GM23248 (cell line): ENCODE data around the gene PLCD3. TPM values are rescaled to one million over a fixed set of nuclear protein-coding genes. Genes with fewer than 3 reads are reported as not detected.

ENCODE experiments used
- DNase-seq: peaks from one replicate; pipeline ENCODE4 v3.0.0-alpha.2; 2015
- H2AFZ ChIP-seq: fragments of 200-600 bp; sonication (generic); 2 replicates; pipeline ENCODE4 v1.6.1; 2016; ENCODE audit warnings: antibody characterized with exemption
- H3F3A ChIP-seq: fragments of 200-600 bp; sonication (generic); 2 replicates; pipeline ENCODE4 v1.6.1; 2016; ENCODE audit warnings: mild to moderate bottlenecking, antibody characterized with exemption, mixed run types; ENCODE audit not compliant: insufficient read depth
- H3K27ac ChIP-seq: fragments of 200-600 bp; sonication (generic); 2 replicates; pipeline ENCODE4 v1.5.1; 2016; ENCODE audit warnings: mild to moderate bottlenecking
- H3K27me3 ChIP-seq: fragments of 200-600 bp; sonication (generic); replicated peaks from 2 replicates; pipeline ENCODE4 v1.6.1; 2016; ENCODE audit warnings: mild to moderate bottlenecking; ENCODE audit not compliant: insufficient read depth
- H3K36me3 ChIP-seq: fragments of 200-600 bp; sonication (generic); 2 replicates; pipeline ENCODE4 v1.6.1; 2016; ENCODE audit warnings: low read depth, mild to moderate bottlenecking
- H3K4me1 ChIP-seq: fragments of 200-600 bp; sonication (generic); 2 replicates; pipeline ENCODE4 v1.6.1; 2016; ENCODE audit warnings: mild to moderate bottlenecking; ENCODE audit not compliant: insufficient read depth
- H3K4me2 ChIP-seq: fragments of 200-600 bp; sonication (generic); one replicate; pipeline ENCODE4 v1.6.1; 2016; ENCODE audit warnings: mild to moderate bottlenecking; ENCODE audit not compliant: unreplicated experiment
- H3K4me3 ChIP-seq: fragments of 200-600 bp; sonication (generic); 2 replicates; pipeline ENCODE4 v1.5.1; 2016; ENCODE audit warnings: mild to moderate bottlenecking
- H3K79me2 ChIP-seq: fragments of 200-600 bp; sonication (generic); 2 replicates; pipeline ENCODE4 v1.6.1; 2016; ENCODE audit warnings: mild to moderate bottlenecking; ENCODE audit not compliant: insufficient read depth
- H3K9ac ChIP-seq: fragments of 200-600 bp; sonication (generic); 2 replicates; pipeline ENCODE4 v1.6.1; 2016; ENCODE audit warnings: mild to moderate bottlenecking
- H3K9me2 ChIP-seq: fragments of 200-600 bp; sonication (generic); 2 replicates; pipeline ENCODE4 v1.6.1; 2016; ENCODE audit warnings: mixed run types, mild to moderate bottlenecking, moderate library complexity; ENCODE audit not compliant: insufficient read depth
- H3K9me3 ChIP-seq: fragments of 200-600 bp; sonication (generic); one replicate; pipeline ENCODE4 v1.6.1; 2017; ENCODE audit warnings: low read depth
- H4K20me1 ChIP-seq: fragments of 200-600 bp; sonication (generic); 2 replicates; pipeline ENCODE4 v1.6.0; 2016; ENCODE audit not compliant: insufficient read depth
- EZH2 ChIP-seq: fragments of 200-600 bp; sonication (generic); IDR thresholded peaks from 2 replicates; pipeline ENCODE4 v1.6.1; 2018; ENCODE audit warnings: antibody characterized with exemption, mild to moderate bottlenecking; ENCODE audit not compliant: insufficient read depth, poor library complexity, severe bottlenecking
- EZH2phosphoT487 ChIP-seq: fragments of 200-600 bp; sonication (generic); IDR thresholded peaks from 2 replicates; pipeline ENCODE4 v1.6.1; 2018; ENCODE audit warnings: antibody characterized with exemption, moderate library complexity, mild to moderate bottlenecking, low read depth; ENCODE audit not compliant: insufficient read depth
- WGBS, 2 experiments: methylation state at CpG; one replicate each; pipeline ENCODE4 v1.1.6; 2015 to 2017; ENCODE audit warnings: low lambda C conversion rate in 2 of 2, low coverage in 1 of 2; ENCODE audit errors: missing lambda C conversion rate in 2 of 2; 5-methylcytosine and 5-hydroxymethylcytosine counted together
- in situ Hi-C: fragments of 300-500 bp; cut with MboI; formaldehyde crosslinking; loops from 2 replicates; pipeline ENCODE4 v1.15.0; 2020
- polyA plus RNA-seq: library from polyadenylated mRNA; unstranded; fragments of >200 nt; fragmentation: Nextera tagmentation; extraction: Ambion mirVana; gene quantifications from 2 replicates; pipeline ENCODE4 v1.2.1, GENCODE V29; 2016
- total RNA-seq: library from RNA; depleted of rRNA; stranded (reverse); fragments of >200 nt; shearing (Covaris generic); gene quantifications from 2 replicates; pipeline ENCODE4 v1.2.3, GENCODE V29; 2014; rRNA removed

Gene PLCD3
- total RNA-seq (30.2 and 48.3 TPM in 2 replicates), polyA plus RNA-seq (17.1 and 19.7 TPM in 2 replicates)

GRCh38 chr17:45132320-45132571 lies at the start of gene PLCD3:
Gene PLCD3, minus strand, starts transcription at chr17:45132515. Its CDS starts 105 bp downstream, at chr17:45132410.
- H3K9me2 ChIP-seq: no peaks in the 10 kb centered on the region
- H3K9me3 ChIP-seq: no peaks in the 10 kb centered on the region
- H3K27ac ChIP-seq: peak within 1 kb of the TSS; percentile 75
- H4K20me1 ChIP-seq: no peaks in the 10 kb centered on the region
- H3K79me2 ChIP-seq: peaks cover 26% of the 10 kb centered on the region; the same call in 1 of the 2 replicates
- no peaks in the 10 kb centered on the region for H3K27me3 ChIP-seq
- H3K4me3 ChIP-seq: peak within 1 kb of the TSS; percentile 77
- H3K9ac ChIP-seq: peak within 1 kb of the TSS; percentile 82
- H3K4me1 ChIP-seq: peaks cover 23% of the 10 kb centered on the region
- no peaks in the 10 kb centered on the region for H3F3A ChIP-seq
- no peaks in the 10 kb centered on the region for H3K36me3 ChIP-seq
- in situ Hi-C loops: no loop called here
- WGBS, 2 experiments: 0 to 1% methylated on average over 13 to 36 of the region's 36 CpGs
- TF ChIP-seq EZH2phosphoT487: no peak
- DNase-seq: no peak
- peak within 1 kb of the TSS; percentile 89 for H2AFZ ChIP-seq
- peak within 1 kb of the TSS; percentile 80 for H3K4me2 ChIP-seq

- Histone ChIP-seq H3K27ac (no peak overlapping the region), H3K4me2 (no peak overlapping the region), H3K4me1 (peaks cover 16% of the 10 kb centered on the region), H4K20me1 (no peaks in the 10 kb centered on the region), H3K9ac (no peak overlapping the region), H2AFZ (no peak overlapping the region), H3K27me3 (no peaks in the 10 kb centered on the region), H3K4me3 (no peak overlapping the region), H3K79me2 (no peaks in the 10 kb centered on the region), H3F3A (peaks cover 4% of the 10 kb centered on the region), H3K36me3 (no peaks in the 10 kb centered on the region), H3K9me2 (no peaks in the 10 kb centered on the region), H3K9me3 (no peaks in the 10 kb centered on the region)
- TF ChIP-seq EZH2phosphoT487 (no peak), EZH2 (no peak)
- DNase-seq: no peak
- WGBS, 2 experiments: 84 to 91% methylated on average over 7 of the region's 7 CpGs
- in situ Hi-C loops: no loop called here
Observed at GRCh38 chr17:45177563-45177962, 45.2 kb upstream of the PLCD3 start.

- no peaks in the 10 kb centered on the region for H3K9me3 ChIP-seq
- 53 to 57% methylated on average over 3 of the region's 3 CpGs for WGBS, 2 experiments
- H3K4me1 ChIP-seq: peaks cover 32% of the 10 kb centered on the region
- peak overlapping the region; percentile 76 for H3K27ac ChIP-seq
- no peaks in the 10 kb centered on the region for H3K79me2 ChIP-seq
- peak overlapping the region; percentile 38 for H3K4me2 ChIP-seq
- H3F3A ChIP-seq: peaks cover 10% of the 10 kb centered on the region
- no peak for TF ChIP-seq EZH2
- no peak for TF ChIP-seq EZH2phosphoT487
- in situ Hi-C loops: no loop called here
- H4K20me1 ChIP-seq: no peaks in the 10 kb centered on the region
- H3K4me3 ChIP-seq: no peak overlapping the region
- H3K27me3 ChIP-seq: no peaks in the 10 kb centered on the region
- H3K9me2 ChIP-seq: no peaks in the 10 kb centered on the region
- H3K9ac ChIP-seq: peak overlapping the region; percentile 43
- H3K36me3 ChIP-seq: no peaks in the 10 kb centered on the region
- H2AFZ ChIP-seq: peak overlapping the region; percentile 79
- peak; percentile 7 for DNase-seq
Observed at GRCh38 chr17:45175759-45176115, 43.4 kb upstream of the PLCD3 start.

GRCh38 chr17:45172541-45173286 lies 40.4 kb upstream of the PLCD3 start:
- Histone ChIP-seq H3K27me3 (no peaks in the 10 kb centered on the region), H3F3A (peaks cover 18% of the 10 kb centered on the region), H3K9me2 (no peaks in the 10 kb centered on the region), H3K27ac (peak overlapping the region; percentile 99), H2AFZ (peak overlapping the region; percentile 62), H3K4me3 (peak overlapping the region; percentile 70), H3K9ac (peak overlapping the region; percentile 93), H3K4me1 (peaks cover 41% of the 10 kb centered on the region), H3K79me2 (no peaks in the 10 kb centered on the region), H3K36me3 (no peaks in the 10 kb centered on the region), H3K4me2 (peak overlapping the region; percentile 90), H3K9me3 (no peaks in the 10 kb centered on the region), H4K20me1 (no peaks in the 10 kb centered on the region)
- DNase-seq: peak; percentile 75
- in situ Hi-C loops: no loop called here
- 8 to 11% methylated on average over 8 to 10 of the region's 10 CpGs for WGBS, 2 experiments
- TF ChIP-seq EZH2phosphoT487 (no peak), EZH2 (no peak)
